GM20431 (cell line): Measurements from ENCODE around the gene TGFB1I1.
"Not testable (repeated sequence)": the region's sequence is repeated elsewhere in the genome, so short reads cannot be mapped to it uniquely, and the experiment has no call there.

Experiments used
- in situ Hi-C: fragments of 300-500 bp; cut with MseI, MboI; formaldehyde crosslinking; loops from one replicate; pipeline ENCODE4 v1.15.0; 2020; ENCODE audit warnings: low sequenced_read_pairs; ENCODE audit not compliant: unreplicated experiment

Gene TGFB1I1

DNA sequence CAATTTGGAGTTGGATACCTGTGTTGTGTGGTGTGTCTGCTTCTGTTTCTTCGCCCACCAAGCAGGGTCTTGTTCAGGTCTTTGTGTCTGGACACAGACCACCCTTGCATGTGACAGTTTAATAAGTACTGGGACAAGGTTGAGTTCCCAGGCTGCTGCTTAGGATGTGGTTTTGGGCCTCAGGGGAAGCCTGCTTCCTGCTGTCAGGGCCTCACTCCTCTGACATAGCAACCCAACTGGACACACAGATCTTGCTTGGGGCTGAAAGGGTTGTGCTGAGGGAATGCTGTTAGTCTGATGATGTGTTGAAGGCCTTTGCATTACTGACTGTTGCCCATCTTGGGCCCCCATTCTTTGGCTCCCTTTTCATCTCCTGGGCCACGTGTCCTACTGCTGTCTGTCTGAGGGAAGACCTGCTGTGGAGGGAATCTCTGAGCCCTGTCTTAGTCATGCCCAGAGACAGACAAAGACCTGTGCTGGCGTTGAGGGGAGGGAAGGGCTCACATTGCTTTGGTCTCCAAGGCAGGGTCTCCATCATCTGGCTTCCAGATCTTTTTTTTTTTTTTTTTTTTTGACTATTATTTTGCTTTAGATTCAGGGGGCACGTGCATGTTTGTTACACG lies 4.7 kb upstream of the TGFB1I1 start:
- in situ Hi-C loops: no loop called here

- in situ Hi-C loops: no loop called here
These were observed 4.1 kb upstream of the TGFB1I1 start for GRCh38 chr16:31467858-31468257.

DNA sequence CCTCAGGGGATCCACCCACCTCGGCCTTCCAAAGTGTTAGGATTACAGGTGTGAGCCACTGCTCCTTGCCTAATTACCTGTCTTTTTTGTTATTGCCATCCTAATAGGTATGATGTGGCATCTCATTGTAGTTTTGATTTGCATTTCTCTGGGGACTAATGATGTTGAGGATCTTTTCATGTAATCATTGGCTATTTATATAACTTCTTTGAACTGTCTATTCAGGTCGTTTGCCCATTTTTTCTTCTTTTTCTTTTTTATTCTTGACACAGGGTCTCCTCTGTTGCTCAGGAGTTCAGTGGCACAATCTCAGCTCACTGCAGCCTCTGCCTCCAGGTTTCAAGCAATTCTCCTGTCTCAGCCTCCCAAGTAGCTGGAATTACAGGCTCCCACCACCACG lies 1.3 kb upstream of the TGFB1I1 start:
- in situ Hi-C loops: no loop called here

DNA sequence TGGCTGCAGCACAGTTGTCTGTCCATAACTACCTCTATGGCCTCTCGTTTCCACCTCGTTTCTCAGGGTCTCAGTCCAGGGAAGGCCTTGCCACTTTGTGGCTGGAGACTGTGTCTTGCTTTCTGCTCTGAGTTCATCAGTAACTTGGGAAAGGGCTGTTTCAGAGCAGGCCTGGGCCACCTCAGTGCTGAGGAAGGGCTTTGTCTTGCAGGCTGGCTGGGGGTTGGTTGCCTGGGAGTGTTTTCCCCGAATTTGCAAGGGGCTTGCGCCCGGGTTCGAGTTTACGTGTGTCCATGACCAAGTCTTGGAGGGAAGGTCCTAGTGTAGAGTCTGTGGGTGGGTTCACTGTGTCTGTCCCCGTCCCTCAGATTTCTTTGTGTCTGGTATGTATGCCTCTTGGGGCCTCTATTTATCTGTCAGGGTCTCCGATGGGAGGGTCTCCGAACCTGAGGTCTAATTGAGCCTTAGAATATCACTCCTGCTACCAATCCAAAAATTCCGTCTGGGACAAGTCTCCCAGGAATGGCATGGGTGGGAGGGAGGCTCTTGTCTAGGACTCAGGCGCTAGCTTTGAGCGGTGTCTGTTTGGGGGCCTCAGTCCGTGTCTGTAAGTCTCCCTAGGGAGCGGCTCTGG lies 594 bp upstream of the TGFB1I1 start:
- in situ Hi-C loops: no loop called here

DNA sequence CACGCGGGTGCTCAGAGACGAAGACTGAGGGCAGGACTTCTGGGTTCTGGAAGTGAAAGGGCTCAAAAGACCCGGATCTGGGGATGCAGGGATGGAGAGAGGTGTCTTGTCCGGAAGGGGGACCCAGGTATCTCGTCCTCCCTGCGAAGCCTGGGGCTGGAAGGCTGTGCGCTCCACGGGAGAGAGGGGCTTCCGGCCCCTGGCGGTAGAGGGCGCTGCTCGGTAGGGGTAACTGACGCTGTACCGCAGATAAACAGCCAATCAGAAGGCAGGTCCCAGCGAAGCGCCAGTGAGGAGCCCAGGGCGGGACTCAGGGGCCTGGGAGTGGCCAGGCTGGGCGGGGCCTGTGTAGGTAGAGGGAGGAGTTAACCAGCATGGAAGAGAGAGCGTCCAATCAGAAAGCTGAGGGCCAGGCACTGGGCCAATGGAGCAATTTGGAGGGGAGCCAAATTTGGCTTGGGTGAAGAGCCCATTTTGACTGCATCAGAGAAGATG lies 804 bp downstream of the TGFB1I1 start:
- in situ Hi-C loops: no loop called here

- in situ Hi-C loops: no loop called here
These were observed 1.5 kb downstream of the TGFB1I1 start for GRCh38 chr16:31473264-31473984.

DNA sequence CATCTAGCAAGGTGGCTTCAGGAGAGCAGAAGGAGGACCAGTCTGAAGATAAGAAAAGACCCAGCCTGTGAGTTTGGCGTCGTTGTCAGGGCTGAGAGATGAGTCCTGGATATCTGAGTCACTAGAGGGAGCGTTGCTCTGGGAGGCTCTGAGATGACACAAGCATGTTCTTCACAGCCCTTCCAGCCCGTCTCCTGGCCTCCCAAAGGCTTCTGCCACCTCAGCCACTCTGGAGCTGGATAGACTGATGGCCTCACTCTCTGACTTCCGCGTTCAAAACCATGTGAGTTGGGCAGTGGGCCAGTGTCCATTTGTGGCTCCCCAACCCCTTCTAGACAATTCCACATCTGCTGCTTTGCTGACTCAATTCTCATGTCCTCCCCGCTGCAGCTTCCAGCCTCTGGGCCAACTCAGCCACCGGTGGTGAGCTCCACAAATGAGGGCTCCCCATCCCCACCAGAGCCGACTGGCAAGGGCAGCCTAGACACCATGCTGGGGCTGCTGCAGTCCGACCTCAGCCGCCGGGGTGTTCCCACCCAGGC lies 2.3 kb downstream of the TGFB1I1 start:
- in situ Hi-C loops: no loop called here

DNA sequence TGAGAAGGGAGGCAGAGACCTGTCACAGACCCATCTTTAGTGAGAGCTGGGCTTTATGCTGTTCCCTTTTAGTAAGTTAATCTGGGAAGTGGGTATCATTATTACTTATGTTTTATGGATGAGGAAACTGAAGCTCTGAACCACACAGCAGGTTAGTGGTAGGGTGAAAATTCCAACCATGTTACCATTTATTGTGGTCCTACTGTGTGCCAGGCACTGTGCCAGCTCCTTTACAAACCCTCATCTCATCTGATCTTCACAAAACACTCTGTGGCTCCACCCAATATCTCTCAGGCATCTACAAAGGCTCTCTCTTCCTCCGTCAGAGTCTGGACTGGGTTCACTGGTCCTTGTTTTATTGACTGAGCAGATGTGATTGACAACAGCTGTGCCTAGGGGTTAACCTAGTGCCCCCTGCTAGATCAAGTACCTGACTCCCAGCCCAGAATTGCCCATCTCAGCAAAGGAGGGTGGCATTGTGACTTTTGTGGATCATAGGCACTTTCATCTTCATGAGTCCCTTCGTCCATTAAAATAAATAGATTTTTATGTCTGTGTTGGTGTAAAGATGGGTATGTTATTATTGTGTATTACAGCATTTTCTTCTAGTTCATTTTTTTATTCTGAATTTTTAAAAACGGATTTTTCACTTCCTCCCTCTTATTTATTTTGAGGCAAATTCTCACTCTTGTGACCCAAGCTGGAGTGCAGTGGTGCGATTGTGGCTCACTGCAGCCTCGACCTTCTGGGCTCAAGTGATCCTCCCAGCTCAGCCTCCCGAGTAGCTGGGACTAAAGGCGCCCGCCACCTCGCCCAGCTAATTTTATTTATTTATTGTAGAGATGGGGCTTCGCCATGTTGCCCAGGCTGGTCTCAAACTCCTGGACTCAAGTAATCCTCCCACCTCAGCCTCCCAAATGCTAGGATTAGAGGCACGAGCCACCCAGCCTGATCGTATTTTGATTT lies 3.1 kb downstream of the TGFB1I1 start:
- in situ Hi-C loops: no loop called here

DNA sequence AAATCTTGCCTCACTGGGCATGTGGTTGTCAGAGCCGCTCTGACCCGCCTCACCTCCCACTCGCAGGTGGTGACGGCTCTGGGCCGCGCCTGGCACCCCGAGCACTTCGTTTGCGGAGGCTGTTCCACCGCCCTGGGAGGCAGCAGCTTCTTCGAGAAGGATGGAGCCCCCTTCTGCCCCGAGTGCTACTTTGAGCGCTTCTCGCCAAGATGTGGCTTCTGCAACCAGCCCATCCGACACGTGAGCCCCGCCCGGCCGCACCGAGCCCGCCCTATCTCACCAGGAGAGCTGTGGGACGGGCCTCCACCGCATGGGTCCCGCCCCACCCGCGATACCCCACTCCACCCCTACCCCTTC lies 4.0 kb downstream of the TGFB1I1 start:
- in situ Hi-C loops: no loop called here

GRCh38 chr16:31476303-31477219 lies 4.6 kb downstream of the TGFB1I1 start:
- in situ Hi-C loops: no loop called here

DNA sequence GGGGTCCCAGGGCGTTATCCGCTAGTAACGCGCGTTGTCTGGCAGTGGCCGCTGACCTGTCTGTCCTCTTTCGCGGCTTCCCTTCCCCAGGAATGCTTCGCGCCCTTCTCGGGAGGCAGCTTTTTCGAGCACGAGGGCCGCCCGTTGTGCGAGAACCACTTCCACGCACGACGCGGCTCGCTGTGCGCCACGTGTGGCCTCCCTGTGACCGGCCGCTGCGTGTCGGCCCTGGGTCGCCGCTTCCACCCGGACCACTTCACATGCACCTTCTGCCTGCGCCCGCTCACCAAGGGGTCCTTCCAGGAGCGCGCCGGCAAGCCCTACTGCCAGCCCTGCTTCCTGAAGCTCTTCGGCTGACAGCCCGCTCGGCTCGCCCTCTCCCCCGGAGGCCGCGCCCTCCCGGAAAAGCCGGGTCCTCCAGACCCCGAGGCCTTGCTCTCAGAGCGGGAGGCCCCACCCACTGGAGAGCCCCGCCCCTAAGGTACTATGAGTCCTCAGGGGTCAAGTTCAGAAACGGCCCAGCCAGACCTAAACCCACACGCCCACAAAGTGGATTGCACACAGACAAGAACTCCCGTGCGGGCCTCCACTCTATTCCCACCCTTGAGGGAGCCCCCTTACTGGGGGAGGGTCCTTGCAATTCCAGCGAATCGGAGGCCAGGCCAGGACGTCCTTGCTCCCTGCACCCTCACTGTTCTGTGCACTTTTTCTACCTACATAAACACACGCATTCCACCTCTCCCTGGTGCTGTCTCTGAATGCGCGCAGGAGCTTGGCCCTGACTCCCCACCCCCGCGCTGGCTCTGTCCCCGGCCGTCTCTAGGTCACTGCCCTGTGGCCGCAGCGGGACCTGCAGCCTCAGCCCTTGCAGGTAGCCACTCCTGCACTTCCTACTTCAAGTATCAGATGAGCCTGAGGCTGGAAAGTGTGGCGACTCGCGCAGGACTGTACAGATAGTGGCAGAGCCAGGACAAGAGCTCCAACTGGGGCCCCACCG lies 5.6 kb downstream of the TGFB1I1 start:
- in situ Hi-C loops: no loop called here

DNA sequence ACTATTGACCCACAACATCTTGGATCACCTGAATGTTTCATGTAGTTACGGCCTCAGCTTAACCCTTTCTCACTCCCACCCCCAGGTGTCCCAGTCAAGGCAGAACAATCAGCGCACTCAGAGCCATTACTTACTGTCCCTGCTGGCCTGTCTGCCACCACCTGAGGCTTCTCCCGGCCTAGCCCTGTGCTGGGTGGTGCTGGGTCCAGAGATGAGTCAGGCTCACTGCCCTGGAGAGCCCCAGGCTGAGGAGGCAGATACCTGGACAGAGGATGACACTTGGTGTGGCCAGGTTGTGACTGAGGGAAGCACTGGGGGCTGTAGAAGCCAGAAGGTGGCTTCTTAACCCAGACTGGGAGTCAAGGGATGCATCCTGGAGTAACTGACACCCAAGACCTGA lies 7.0 kb downstream of the TGFB1I1 start:
- in situ Hi-C loops: no loop called here

GRCh38 chr16:31479751-31480150 lies 7.8 kb downstream of the TGFB1I1 start:
- in situ Hi-C loops: no loop called here

GRCh38 chr16:31480851-31481536 lies 9.0 kb downstream of the TGFB1I1 start:
- in situ Hi-C loops: no loop called here

GRCh38 chr16:31483081-31483480 lies 11.1 kb downstream of the TGFB1I1 start, which contains the start of gene SLC5A2:
TSS of gene SLC5A2 (plus strand) at chr16:31483123. CDS start at chr16:31483137, 14 bp downstream.
- in situ Hi-C loops: no loop called here

GRCh38 chr16:31484048-31484447 lies 12.1 kb downstream of the TGFB1I1 start:
- in situ Hi-C loops: not testable (repeated sequence)

DNA sequence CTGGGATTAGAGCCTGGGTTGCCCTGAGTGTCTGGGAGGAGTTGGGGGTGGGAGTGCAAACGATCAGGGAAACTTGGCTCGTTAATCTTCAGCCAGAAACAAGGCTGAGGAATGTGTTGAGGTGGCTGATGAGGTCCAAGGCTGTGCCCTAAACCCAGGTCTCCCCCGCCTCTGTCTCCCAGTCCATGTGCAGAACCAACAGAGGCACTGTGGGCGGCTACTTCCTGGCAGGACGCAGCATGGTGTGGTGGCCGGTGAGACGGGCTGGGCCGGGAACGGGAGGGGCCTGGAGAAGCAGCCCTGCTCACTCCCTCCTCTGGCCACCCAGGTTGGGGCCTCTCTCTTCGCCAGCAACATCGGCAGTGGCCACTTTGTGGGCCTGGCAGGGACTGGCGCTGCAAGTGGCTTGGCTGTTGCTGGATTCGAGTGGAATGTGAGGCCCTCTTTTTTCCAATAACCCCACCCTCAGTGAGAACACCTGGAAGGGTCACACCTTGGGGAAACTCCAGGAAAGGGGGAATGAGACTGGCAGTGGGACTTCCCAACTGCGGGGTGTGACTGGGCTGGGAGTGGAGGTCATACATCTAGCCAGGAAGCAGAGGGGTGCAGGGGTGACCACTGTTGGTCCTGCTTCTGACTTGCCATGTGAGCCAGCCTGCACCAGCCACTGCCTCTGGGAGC lies 12.7 kb downstream of the TGFB1I1 start:
- in situ Hi-C loops: no loop called here
